ENCODE measurements around the gene SMIM29.

DNA sequence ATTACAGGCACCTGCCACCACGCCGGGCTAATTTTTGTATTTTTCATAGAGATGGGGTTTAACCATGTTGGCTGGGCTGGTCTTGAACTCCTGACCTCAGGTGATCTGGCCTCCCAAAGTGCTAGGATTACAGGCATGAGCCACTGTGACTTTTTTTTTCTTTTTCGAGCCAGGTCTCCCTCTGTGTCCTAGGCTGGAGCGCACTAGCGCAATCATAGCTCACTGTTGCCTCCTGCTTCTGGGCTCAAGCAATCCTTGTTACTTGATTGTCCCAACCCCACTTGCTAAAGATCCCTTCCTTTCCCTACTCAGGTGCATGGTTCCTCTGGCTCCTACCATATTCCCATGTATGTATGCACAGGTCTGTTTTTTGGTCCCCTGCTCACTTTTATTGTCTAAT lies 27.4 kb upstream of the SMIM29 start:
- TF ChIP-seq RAD21 (IDR thresholded peaks at IDR 0.05; ENCODE audit: low read depth) (no peak), SRF (IDR thresholded peaks at IDR 0.05; ENCODE audit: low read depth) (no peak), YY1 (IDR thresholded peaks at IDR 0.05; ENCODE audit: extremely low read depth, insufficient replicate concordance, low read depth, low read length) (no peak), POLR2A (IDR thresholded peaks at IDR 0.05; ENCODE audit: borderline replicate concordance, extremely low read depth, insufficient read depth, insufficient read length) (no peak), ZFX (IDR thresholded peaks at IDR 0.05) (no peak), EZH2 (IDR thresholded peaks at IDR 0.05) (no peak), POLR2AphosphoS5 (IDR thresholded peaks at IDR 0.05; ENCODE audit: low read depth, low read length) (no peak), EZH2phosphoT487 (IDR thresholded peaks at IDR 0.05; ENCODE audit: borderline replicate concordance) (no peak), ZNF274 (IDR thresholded peaks at IDR 0.05; ENCODE audit: low read depth, low read length) (no peak), CEBPB (IDR thresholded peaks at IDR 0.05; ENCODE audit: low read depth) (no peak)
- TF ChIP-seq, protein P1, sequence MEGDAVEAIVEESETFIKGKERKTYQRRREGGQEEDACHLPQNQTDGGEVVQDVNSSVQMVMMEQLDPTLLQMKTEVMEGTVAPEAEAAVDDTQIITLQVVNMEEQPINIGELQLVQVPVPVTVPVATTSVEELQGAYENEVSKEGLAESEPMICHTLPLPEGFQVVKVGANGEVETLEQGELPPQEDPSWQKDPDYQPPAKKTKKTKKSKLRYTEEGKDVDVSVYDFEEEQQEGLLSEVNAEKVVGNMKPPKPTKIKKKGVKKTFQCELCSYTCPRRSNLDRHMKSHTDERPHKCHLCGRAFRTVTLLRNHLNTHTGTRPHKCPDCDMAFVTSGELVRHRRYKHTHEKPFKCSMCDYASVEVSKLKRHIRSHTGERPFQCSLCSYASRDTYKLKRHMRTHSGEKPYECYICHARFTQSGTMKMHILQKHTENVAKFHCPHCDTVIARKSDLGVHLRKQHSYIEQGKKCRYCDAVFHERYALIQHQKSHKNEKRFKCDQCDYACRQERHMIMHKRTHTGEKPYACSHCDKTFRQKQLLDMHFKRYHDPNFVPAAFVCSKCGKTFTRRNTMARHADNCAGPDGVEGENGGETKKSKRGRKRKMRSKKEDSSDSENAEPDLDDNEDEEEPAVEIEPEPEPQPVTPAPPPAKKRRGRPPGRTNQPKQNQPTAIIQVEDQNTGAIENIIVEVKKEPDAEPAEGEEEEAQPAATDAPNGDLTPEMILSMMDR (IDR thresholded peaks at IDR 0.05 in 2 of 3, conservative IDR thresholded peaks at IDR 0.05 in 1 of 3; ENCODE audit: borderline replicate concordance in 1 of 3, insufficient read depth in 1 of 3, low read depth in 2 of 3, low read length in 2 of 3), result no peak
- TF ChIP-seq, protein P2, sequence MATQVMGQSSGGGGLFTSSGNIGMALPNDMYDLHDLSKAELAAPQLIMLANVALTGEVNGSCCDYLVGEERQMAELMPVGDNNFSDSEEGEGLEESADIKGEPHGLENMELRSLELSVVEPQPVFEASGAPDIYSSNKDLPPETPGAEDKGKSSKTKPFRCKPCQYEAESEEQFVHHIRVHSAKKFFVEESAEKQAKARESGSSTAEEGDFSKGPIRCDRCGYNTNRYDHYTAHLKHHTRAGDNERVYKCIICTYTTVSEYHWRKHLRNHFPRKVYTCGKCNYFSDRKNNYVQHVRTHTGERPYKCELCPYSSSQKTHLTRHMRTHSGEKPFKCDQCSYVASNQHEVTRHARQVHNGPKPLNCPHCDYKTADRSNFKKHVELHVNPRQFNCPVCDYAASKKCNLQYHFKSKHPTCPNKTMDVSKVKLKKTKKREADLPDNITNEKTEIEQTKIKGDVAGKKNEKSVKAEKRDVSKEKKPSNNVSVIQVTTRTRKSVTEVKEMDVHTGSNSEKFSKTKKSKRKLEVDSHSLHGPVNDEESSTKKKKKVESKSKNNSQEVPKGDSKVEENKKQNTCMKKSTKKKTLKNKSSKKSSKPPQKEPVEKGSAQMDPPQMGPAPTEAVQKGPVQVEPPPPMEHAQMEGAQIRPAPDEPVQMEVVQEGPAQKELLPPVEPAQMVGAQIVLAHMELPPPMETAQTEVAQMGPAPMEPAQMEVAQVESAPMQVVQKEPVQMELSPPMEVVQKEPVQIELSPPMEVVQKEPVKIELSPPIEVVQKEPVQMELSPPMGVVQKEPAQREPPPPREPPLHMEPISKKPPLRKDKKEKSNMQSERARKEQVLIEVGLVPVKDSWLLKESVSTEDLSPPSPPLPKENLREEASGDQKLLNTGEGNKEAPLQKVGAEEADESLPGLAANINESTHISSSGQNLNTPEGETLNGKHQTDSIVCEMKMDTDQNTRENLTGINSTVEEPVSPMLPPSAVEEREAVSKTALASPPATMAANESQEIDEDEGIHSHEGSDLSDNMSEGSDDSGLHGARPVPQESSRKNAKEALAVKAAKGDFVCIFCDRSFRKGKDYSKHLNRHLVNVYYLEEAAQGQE (IDR thresholded peaks at IDR 0.05; ENCODE audit: low read depth), result no peak
- TF ChIP-seq, protein P3, sequence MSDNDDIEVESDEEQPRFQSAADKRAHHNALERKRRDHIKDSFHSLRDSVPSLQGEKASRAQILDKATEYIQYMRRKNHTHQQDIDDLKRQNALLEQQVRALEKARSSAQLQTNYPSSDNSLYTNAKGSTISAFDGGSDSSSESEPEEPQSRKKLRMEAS (IDR thresholded peaks at IDR 0.05), result no peak
